Activated CD4-positive, CD25-positive, alpha-beta regulatory T cell treated with anti-CD3 and anti-CD28 coated beads, Interleukin-2, amount 50 U/mL, for 72 hours (primary cell): Measurements from ENCODE around the gene VPS26B.
"Not testable (repeated sequence)": the region's sequence is repeated elsewhere in the genome, so short reads cannot be mapped to it uniquely, and the experiment has no call there.

Experiments used
- DNase-seq: peaks from one replicate; pipeline ENCODE4 v3.0.0; 2021

VPS26B gene

DNA sequence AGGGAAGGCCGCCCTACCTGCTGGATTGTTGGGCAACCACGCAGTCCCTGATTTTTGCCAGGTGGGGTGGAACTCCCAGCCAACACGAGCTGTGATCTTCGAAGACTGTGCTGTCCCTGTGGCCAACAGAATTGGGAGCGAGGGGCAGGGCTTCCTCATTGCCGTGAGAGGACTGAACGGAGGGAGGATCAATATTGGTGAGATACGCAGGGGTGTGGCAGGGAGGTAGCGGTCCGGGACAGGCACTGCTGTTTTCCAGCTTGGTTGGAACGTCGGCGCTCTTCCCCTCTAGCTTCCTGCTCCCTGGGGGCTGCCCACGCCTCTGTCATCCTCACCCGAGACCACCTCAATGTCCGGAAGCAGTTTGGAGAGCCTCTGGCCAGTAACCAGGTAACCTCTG is 36.5 kb downstream of the VPS26B start:
- DNase-seq: no peak

GRCh38 chr11:134261626-134262488 is 37.4 kb downstream of the VPS26B start:
- DNase-seq: no peak

DNA sequence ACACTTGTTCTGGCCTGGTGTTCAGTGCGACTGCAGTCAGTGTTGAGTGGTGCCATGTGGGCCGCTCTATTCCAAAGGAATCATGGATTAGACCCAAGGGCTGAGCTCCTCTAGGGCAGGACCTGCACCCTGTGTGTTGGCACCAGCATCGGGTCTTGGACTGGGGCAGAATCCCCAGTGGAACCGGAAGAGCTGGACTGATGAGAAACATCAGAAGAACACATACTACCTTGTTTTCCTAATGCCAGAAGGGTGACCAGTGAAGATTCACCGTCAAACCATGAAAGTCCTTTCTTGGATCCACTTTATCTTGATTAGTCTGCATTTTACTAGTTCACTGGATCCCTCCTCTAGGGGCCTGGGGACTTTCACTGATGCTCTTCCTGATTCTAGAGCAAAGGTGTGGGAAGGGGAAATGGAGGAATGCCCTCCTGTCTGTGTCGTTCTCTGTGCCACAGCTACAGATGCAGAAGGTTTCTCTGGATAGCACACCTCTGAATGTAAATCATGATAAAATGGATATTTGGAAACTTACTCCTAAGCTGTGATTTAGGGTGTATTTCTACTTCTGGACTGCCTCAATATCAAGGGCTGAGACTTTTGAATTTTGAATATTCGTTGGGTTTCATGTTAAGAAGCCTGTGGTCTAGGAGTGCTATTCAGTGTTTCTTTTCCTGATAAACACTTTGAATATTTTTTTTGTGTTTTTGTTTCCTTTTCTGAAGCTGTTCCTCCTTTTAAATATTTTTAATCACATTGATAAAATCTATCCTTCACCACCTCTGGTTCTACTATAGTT is 40.7 kb downstream of the VPS26B start:
- no peak for DNase-seq

- DNase-seq: no peak
Measured at GRCh38 chr11:134266440-134266839, 42.0 kb downstream of the VPS26B start.

DNA sequence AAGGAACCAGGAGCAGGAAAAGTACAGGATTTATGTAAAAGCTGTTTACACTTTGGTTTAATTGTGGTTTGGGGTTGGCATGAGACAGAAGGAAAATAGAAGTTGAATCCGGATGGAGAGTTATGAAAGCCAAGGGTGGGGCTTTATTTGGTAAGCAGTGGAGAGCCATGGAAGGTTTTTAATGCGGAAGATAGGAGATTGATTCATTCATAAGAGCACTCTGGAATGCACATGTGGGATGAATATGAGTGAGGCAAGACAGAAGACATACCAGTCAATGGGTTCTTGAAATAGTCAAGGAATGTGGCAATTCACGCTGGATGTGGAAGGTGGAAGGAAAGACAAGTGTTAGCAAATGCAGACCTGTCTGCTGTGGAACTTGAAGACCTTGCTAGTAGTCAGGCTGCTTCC is 42.4 kb downstream of the VPS26B start:
- no peak for DNase-seq

DNA sequence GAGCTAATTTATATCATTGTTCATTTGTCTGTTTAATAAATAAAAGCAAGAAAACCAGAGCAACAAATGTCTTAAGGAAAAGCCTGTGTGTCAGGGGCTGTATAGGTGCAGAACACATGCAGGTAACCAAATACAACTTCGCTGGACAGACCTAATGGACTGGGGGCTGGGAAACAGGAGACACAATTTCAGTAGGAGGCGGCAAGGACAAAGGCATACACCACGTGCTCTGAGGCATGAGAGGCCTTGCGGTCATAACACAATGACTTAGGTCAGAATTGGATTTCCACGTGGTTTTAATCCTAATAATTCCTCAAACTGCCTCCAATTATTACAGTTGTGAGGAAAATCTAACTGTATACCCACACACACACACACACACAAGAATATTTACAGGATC is 43.0 kb downstream of the VPS26B start:
- DNase-seq: no peak

GRCh38 chr11:134267966-134268365 is 43.5 kb downstream of the VPS26B start:
- no peak for DNase-seq

GRCh38 chr11:134270250-134270714 is 45.8 kb downstream of the VPS26B start:
- no peak for DNase-seq

- no peak for DNase-seq
Measured at GRCh38 chr11:134271978-134272377, 47.5 kb downstream of the VPS26B start.

GRCh38 chr11:134272381-134273316 is 48.2 kb downstream of the VPS26B start:
- no peak for DNase-seq

- no peak for DNase-seq
Measured at GRCh38 chr11:134273317-134273712, 48.8 kb downstream of the VPS26B start.

- DNase-seq: no peak
Measured at GRCh38 chr11:134275188-134275533, 50.7 kb downstream of the VPS26B start.

- DNase-seq: peak; percentile 73
Measured at GRCh38 chr11:134275534-134276395, 51.3 kb downstream of the VPS26B start, which contains the start of gene GLB1L3. GLB1L3 (plus strand) TSS chr11:134276379; CDS start chr11:134276741, 362 bp downstream.

DNA sequence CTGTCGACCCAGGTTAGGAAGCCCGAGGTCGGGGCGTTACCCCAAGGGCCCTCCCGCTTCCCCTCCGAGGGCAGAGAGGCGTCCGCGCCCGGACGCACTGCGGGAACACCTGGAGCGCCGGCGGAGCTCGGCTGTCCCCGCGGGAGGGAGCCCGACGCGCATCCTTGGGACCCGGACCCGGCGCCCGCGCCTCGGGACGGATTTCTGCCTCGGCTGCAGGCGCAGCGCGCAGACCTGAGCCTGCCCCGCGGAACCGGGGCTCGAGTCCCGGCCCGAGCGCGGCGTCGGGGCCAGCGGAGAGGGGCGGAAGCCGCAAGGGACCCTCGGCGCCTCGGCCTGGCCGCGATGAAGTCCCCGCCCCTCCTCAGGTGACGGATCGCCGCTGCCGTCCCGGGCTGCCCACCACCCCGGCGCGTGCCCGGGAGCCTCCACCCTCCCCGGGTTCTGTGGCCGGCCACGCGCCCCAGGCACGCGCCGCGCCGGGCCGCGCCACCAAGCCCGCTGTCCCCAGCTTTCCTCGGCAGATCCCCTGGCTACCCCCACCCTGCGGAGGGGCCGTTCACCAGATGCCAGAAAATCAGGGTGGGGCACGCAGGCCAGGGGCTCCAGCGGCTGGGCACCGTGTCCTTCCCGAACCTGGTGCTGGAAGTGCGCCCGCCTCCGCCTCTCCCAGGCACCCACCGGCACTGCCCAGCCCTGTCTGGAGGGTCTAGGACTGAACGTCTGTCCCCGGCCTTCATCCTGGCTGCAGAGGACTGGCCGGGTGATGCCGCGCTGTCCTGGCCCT is 52.1 kb downstream of the VPS26B start:
- peak; percentile 37 for DNase-seq

- no peak for DNase-seq
Measured at GRCh38 chr11:134277183-134278001, 52.9 kb downstream of the VPS26B start.

- DNase-seq: no peak
Measured at GRCh38 chr11:134278356-134278755, 53.9 kb downstream of the VPS26B start.

DNA sequence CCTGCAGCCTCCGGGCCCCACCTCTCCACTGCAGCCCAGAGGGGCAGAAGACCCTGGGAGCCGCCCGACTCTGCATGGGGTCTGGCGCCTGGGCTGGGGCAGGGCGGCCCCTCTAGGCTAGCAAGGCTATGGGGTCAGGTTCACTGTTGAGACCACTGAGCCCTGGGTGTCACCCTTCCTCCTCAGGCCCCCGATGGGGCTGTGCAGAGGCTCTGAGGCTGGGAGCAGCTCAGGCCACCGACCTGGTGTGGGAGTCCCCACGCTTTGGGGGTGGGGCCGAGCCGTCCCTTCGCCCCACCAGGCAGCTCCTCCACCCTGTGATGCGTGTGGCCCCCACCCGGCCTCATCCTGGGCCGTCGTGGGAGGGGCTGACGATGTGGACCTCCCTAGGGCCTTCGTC is 57.2 kb downstream of the VPS26B start:
- not testable (repeated sequence) for DNase-seq

DNA sequence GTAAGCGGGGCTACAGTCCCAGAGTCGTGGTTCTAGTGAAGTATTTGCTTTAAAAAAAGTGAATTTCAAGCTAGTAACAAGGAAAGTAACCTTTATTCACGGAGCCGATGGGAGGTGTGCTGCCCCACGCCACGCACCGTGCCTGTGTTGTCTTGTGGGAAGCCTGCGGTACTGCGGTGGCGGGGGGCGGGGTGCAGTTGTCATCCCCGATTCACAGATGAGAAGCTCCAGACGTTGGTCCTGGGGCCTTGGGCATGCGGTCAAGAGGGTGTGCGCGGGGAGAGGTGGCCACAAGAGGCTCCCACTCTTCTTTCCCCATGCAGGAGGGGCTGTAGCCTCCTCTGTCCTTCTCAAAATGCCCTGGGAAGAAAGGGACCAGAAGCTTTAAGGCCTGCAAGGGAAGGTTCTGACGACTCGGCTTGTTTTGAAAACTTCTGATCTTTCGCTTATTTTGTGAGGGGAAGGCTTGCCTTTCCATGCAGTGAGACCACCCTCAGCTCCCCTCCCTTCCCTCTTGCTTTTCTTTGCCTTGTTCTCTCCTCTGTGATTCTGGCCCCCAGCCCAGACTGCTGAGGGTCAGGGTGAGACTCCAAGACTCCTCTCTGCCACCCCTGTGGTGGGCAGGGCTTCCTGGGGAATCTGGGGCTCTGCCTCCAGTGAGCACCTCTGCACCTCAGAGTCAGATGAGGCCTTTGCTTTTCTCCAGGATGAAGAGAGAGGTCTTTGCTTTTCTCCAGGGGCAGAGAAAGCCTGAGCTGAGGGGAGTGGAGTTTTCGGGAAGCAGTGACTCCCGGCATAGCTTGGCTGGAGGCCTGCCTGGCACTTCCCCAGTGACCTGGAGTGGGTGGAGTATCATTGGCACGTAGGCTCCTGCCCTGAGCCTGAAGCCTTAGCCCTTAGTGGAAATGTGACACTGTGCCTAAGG is 57.9 kb downstream of the VPS26B start:
- DNase-seq: no peak
